ENCODE results near the gene ZDHHC8. TPM values are rescaled to one million over a fixed set of nuclear protein-coding genes. Genes with fewer than 3 reads are reported as not detected.

Gene ZDHHC8
- total and polyA plus RNA-seq, 10 of the 15 experiments (the other 5 are each of a cell fraction or from before 2014, with no cell fraction given) = 0.03 to 46.3 (median 5.3) TPM

- no TSS peak for BruUV-seq (replicated peaks)
- H3K27me3 ChIP-seq (replicated peaks in 1 of 2; ENCODE audit: control insufficient read depth in 2 of 2, insufficient read depth in 2 of 2, low read length in 1 of 2) = no peaks in the 10 kb centered on the region; a peak in 1 of 4 replicates
- in situ Hi-C loops (cut with MboI) = no loop called here
- WGBS (ENCODE audit: insufficient coverage, insufficient replicate concordance, low lambda C conversion rate, missing lambda C conversion rate) = 35% methylated on average over 13 of the region's 13 CpGs
- ChIA-PET CTCF (interaction anchor here (1.0 to 1.4 kb wide), 2 partner anchors 59 to 67 kb away, joined by 3 to 10 read pairs; no protein-coding TSS in a partner anchor), POLR2A (no interaction called here), SMC1A (ENCODE audit: uncharacterized antibody, unreplicated experiment) (interaction anchor here (2.0 kb wide), 1 partner anchor 58 kb away, joined by 4 read pairs; no protein-coding TSS in a partner anchor), RAD21 (ENCODE audit: unreplicated experiment) (no interaction called here)
- H3K4me3 ChIP-seq = no peak overlapping the region
- no peaks in the 10 kb centered on the region for H4K20me1 ChIP-seq (ENCODE audit: control insufficient read depth, insufficient read depth)
- no peak overlapping the region for H3K4me2 ChIP-seq (ENCODE audit: control insufficient read depth, insufficient read depth)
- no peak for FAIRE-seq
- intact Hi-C loops (cut with micrococcal nuclease; ENCODE audit: unreplicated experiment) = no loop called here
- DNase-seq (ENCODE audit: low read depth, low spot score) = no peak
- no peaks in the 10 kb centered on the region for H3K9me3 ChIP-seq (replicated peaks; ENCODE audit: control insufficient read depth, insufficient read depth, low read length)
- no peaks in the 10 kb centered on the region for H3K36me3 ChIP-seq (ENCODE audit: control insufficient read depth in 2 of 2, insufficient read depth in 2 of 2, low read length in 1 of 2)
- H3K27ac ChIP-seq (ENCODE audit: control insufficient read depth, insufficient read depth) = no peak overlapping the region
- no peaks in the 10 kb centered on the region for H3K79me2 ChIP-seq (ENCODE audit: control insufficient read depth, insufficient read depth, low read length)
- H3K4me1 ChIP-seq (ENCODE audit: control insufficient read depth, insufficient read depth, low read length) = no peaks in the 10 kb centered on the region
- H3K9ac ChIP-seq (ENCODE audit: control insufficient read depth, insufficient read depth, low read length) = no peak overlapping the region
- peak; percentile 53; the same call in 2 of the 3 replicates for ATAC-seq
- H2AFZ ChIP-seq (ENCODE audit: control insufficient read depth, low read depth, low read length) = no peak overlapping the region
- TF ChIP-seq HDAC2 (IDR thresholded peaks at IDR 0.05) (no peak), MEF2B (IDR thresholded peaks at IDR 0.05; ENCODE audit: partially characterized antibody, poor library complexity, severe bottlenecking) (no peak), HDAC6 (IDR thresholded peaks at IDR 0.05; ENCODE audit: unreplicated experiment) (no peak), CTCF (IDR thresholded peaks at IDR 0.05 in 2 of 3, conservative IDR thresholded peaks at IDR 0.05 in 1 of 3; ENCODE audit: control insufficient read depth in 2 of 3, extremely low read depth in 1 of 3, insufficient read depth in 1 of 3, low read depth in 3 of 3, low read length in 3 of 3) (no peak), YY1 (IDR thresholded peaks at IDR 0.05; ENCODE audit: low read depth, low read length) (no peak)
Measured at GRCh38 chr22:20180245-20180630, 48.6 kb downstream of the ZDHHC8 start.

GRCh38 chr22:20180640-20181039 lies 49.0 kb downstream of the ZDHHC8 start:
- TF ChIP-seq DPF2 (IDR thresholded peaks at IDR 0.05) = peak; percentile 36; the same call in 1 of the 2 replicates
- no peak for TF ChIP-seq SP1 (IDR thresholded peaks at IDR 0.05; ENCODE audit: low read depth, low read length)
- no peak for TF ChIP-seq TAF1 (IDR thresholded peaks at IDR 0.05; ENCODE audit: borderline replicate concordance, low read depth, low read length)
- TF ChIP-seq ZNF217 (IDR thresholded peaks at IDR 0.05) = no peak
- no peak for TF ChIP-seq YY1 (IDR thresholded peaks at IDR 0.05; ENCODE audit: low read depth, low read length)
- H2AFZ ChIP-seq (ENCODE audit: control insufficient read depth, low read depth, low read length) = no peak overlapping the region
- H3K9me3 ChIP-seq (replicated peaks; ENCODE audit: control insufficient read depth, insufficient read depth, low read length) = no peaks in the 10 kb centered on the region
- BruUV-seq (replicated peaks) = no TSS peak
- DNase-seq (ENCODE audit: low read depth, low spot score) = no peak
- ChIA-PET POLR2A (no interaction called here), SMC1A (ENCODE audit: uncharacterized antibody, unreplicated experiment) (interaction anchor here (2.0 kb wide), 1 partner anchor 57 kb away, joined by 4 read pairs; no protein-coding TSS in a partner anchor), CTCF (interaction anchor here (1.0 to 1.4 kb wide), 2 partner anchors 58 to 66 kb away, joined by 3 to 10 read pairs; no protein-coding TSS in a partner anchor), RAD21 (ENCODE audit: unreplicated experiment) (interaction anchor here (1.3 to 1.6 kb wide), 2 partner anchors 33 to 58 kb away, joined by 4 to 6 read pairs; no protein-coding TSS in a partner anchor)
- no peaks in the 10 kb centered on the region for H3K4me1 ChIP-seq (ENCODE audit: control insufficient read depth, insufficient read depth, low read length)
- no peak overlapping the region for H3K4me2 ChIP-seq (ENCODE audit: control insufficient read depth, insufficient read depth)
- no peak overlapping the region for H3K4me3 ChIP-seq
- intact Hi-C loops (cut with micrococcal nuclease; ENCODE audit: unreplicated experiment) (no loop called here), in situ Hi-C loops (cut with MboI) (no loop called here)
- H3K9ac ChIP-seq (ENCODE audit: control insufficient read depth, insufficient read depth, low read length) = no peak overlapping the region
- H3K36me3 ChIP-seq (ENCODE audit: control insufficient read depth in 2 of 2, insufficient read depth in 2 of 2, low read length in 1 of 2) = no peaks in the 10 kb centered on the region
- FAIRE-seq = no peak
- peak; percentile 58 for ATAC-seq
- H3K79me2 ChIP-seq (ENCODE audit: control insufficient read depth, insufficient read depth, low read length) = no peaks in the 10 kb centered on the region
- no peaks in the 10 kb centered on the region; a peak in 1 of 4 replicates for H3K27me3 ChIP-seq (replicated peaks in 1 of 2; ENCODE audit: control insufficient read depth in 2 of 2, insufficient read depth in 2 of 2, low read length in 1 of 2)
- H3K27ac ChIP-seq (ENCODE audit: control insufficient read depth, insufficient read depth) = no peak overlapping the region
- under 1% methylated on average over 8 of the region's 8 CpGs for WGBS (ENCODE audit: insufficient coverage, insufficient replicate concordance, low lambda C conversion rate, missing lambda C conversion rate)
- H4K20me1 ChIP-seq (ENCODE audit: control insufficient read depth, insufficient read depth) = no peaks in the 10 kb centered on the region

Measured in GM12878 (cell line).